GM18951 (cell line): ENCODE data around the gene COX6A1.

Source experiments
- POLR2A ChIP-seq: IDR thresholded peaks from 4 replicates; pipeline ENCODE4 v1.6.1; 2011; ENCODE audit warnings: mild to moderate bottlenecking; ENCODE audit not compliant: insufficient read length, insufficient read depth; ENCODE audit errors: extremely low read depth
- in situ Hi-C: fragments of 300-500 bp; cut with MboI; formaldehyde crosslinking; loops from one replicate; pipeline ENCODE4 v1.12.0; 2022; ENCODE audit warnings: low sequenced_read_pairs, mixed read lengths, inconsistent platforms; ENCODE audit not compliant: unreplicated experiment

COX6A1 gene

GRCh38 chr12:120412421-120412820 is 25.5 kb upstream of the COX6A1 start:
- no peak for TF ChIP-seq POLR2A
- in situ Hi-C loops: no loop called here

GRCh38 chr12:120413901-120414695 is 23.8 kb upstream of the COX6A1 start:
- in situ Hi-C loops: no loop called here
- TF ChIP-seq POLR2A: no peak

- TF ChIP-seq POLR2A: no peak
- in situ Hi-C loops: no loop called here
Observed at GRCh38 chr12:120416490-120417216, 21.3 kb upstream of the COX6A1 start.

- no peak for TF ChIP-seq POLR2A
- in situ Hi-C loops: no loop called here
Observed at GRCh38 chr12:120417917-120418580, 19.9 kb upstream of the COX6A1 start.

- in situ Hi-C loops: loop anchor here (10.0 kb wide), 1 partner anchor 87 kb away; no protein-coding TSS in a partner anchor
- no peak for TF ChIP-seq POLR2A
Observed at GRCh38 chr12:120421701-120422100, 16.2 kb upstream of the COX6A1 start.

- no peak for TF ChIP-seq POLR2A
Observed at GRCh38 chr12:120422892-120423456, 14.9 kb upstream of the COX6A1 start.

GRCh38 chr12:120425797-120426196 is 12.1 kb upstream of the COX6A1 start:
- in situ Hi-C loops: loop anchor here (10.0 kb wide), 1 partner anchor 91 kb away; no protein-coding TSS in a partner anchor
- TF ChIP-seq POLR2A: no peak

More at GRCh38 chr12:120422892-120423456, 14.9 kb upstream of the COX6A1 start:
- in situ Hi-C loops: loop anchor here (10.0 kb wide), 1 partner anchor 88 kb away; no protein-coding TSS in a partner anchor

- no peak for TF ChIP-seq POLR2A
- in situ Hi-C loops: loop anchor here (10.0 kb wide), 1 partner anchor 94 kb away; no protein-coding TSS in a partner anchor
Observed at GRCh38 chr12:120428597-120429229, 9.2 kb upstream of the COX6A1 start.

- no peak for TF ChIP-seq POLR2A
- in situ Hi-C loops: loop anchor here (10.0 kb wide), 1 partner anchor 95 kb away; no protein-coding TSS in a partner anchor
Observed at GRCh38 chr12:120429368-120429767, 8.5 kb upstream of the COX6A1 start.

- in situ Hi-C loops: no loop called here
- no peak for TF ChIP-seq POLR2A
Observed at GRCh38 chr12:120432772-120433525, 5.0 kb upstream of the COX6A1 start.

- TF ChIP-seq POLR2A: no peak
- in situ Hi-C loops: no loop called here
Observed at GRCh38 chr12:120438495-120439198, 734 bp downstream of the COX6A1 start.
